Germinal center (tissue), 1 donor: ENCODE results near the gene LRRC26.

Experiments used
- DNase-seq: peaks from one replicate; pipeline ENCODE4 v3.0.0; 2012; ENCODE audit warnings: mixed read lengths, low spot score

Gene LRRC26

GRCh38 chr9:137198902-137199283 lies 29.0 kb upstream of the LRRC26 start:
- no peak for DNase-seq

GRCh38 chr9:137198051-137198901 lies 28.4 kb upstream of the LRRC26 start:
- no peak for DNase-seq

GRCh38 chr9:137195525-137196220 lies 25.8 kb upstream of the LRRC26 start:
- no peak for DNase-seq

- DNase-seq = no peak
Measured at GRCh38 chr9:137194909-137195308, 25.1 kb upstream of the LRRC26 start.

GRCh38 chr9:137194388-137194787 lies 24.5 kb upstream of the LRRC26 start:
- no peak for DNase-seq

- no peak for DNase-seq
Measured at GRCh38 chr9:137193771-137194170, 23.9 kb upstream of the LRRC26 start.

GRCh38 chr9:137192859-137193258 lies 23.0 kb upstream of the LRRC26 start:
- no peak for DNase-seq

GRCh38 chr9:137192448-137192780 lies 22.6 kb upstream of the LRRC26 start:
- no peak for DNase-seq

GRCh38 chr9:137191691-137192447 lies 22.0 kb upstream of the LRRC26 start:
- no peak for DNase-seq

- no peak for DNase-seq
Measured at GRCh38 chr9:137191245-137191644, 21.4 kb upstream of the LRRC26 start.

- no peak for DNase-seq
Measured at GRCh38 chr9:137190315-137190856, 20.5 kb upstream of the LRRC26 start.

GRCh38 chr9:137189297-137190295 lies 19.7 kb upstream of the LRRC26 start:
- no peak for DNase-seq

GRCh38 chr9:137188490-137189296 lies 18.8 kb upstream of the LRRC26 start, which contains the start of the genes ANAPC2 and SSNA1:
Gene ANAPC2 (minus strand): TSS chr9:137188560. CDS start chr9:137188532, 28 bp downstream.
Gene SSNA1 (plus strand): TSS chr9:137188676. CDS start chr9:137188727, 51 bp downstream.
- DNase-seq = peak; percentile 88

GRCh38 chr9:137188086-137188489 lies 18.2 kb upstream of the LRRC26 start:
- no peak for DNase-seq

GRCh38 chr9:137187386-137187785 lies 17.5 kb upstream of the LRRC26 start:
- DNase-seq = no peak

GRCh38 chr9:137186385-137186784 lies 16.5 kb upstream of the LRRC26 start:
- no peak for DNase-seq

GRCh38 chr9:137185921-137186320 lies 16.1 kb upstream of the LRRC26 start:
- DNase-seq = no peak

- no peak for DNase-seq
Measured at GRCh38 chr9:137184881-137185660, 15.2 kb upstream of the LRRC26 start.

- no peak for DNase-seq
Measured at GRCh38 chr9:137183980-137184595, 14.2 kb upstream of the LRRC26 start.
